Activated CD4-positive, alpha-beta T cell treated with anti-CD3 and anti-CD28 coated beads, Interleukin-2, Interleukin-6, amounts not matched to agents 100 ng/mL and 50 ng/mL, durations not matched to agents 16 hours and 8 hours (primary cell): Measurements from ENCODE around the gene MEF2A.

Experiments
- DNase-seq: peaks from one replicate; pipeline ENCODE4 v3.0.0-alpha.2; 2020

Gene MEF2A

GRCh38 chr15:99707473-99708270, 141.9 kb downstream of the MEF2A start:
- peak; percentile 59 for DNase-seq

GRCh38 chr15:99708563-99708962, 142.8 kb downstream of the MEF2A start:
- DNase-seq = no peak

- no peak for DNase-seq
These were observed 143.6 kb downstream of the MEF2A start for GRCh38 chr15:99709243-99709986.

GRCh38 chr15:99711625-99712024, 145.8 kb downstream of the MEF2A start:
- no peak for DNase-seq

GRCh38 chr15:99712415-99712814, 146.6 kb downstream of the MEF2A start:
- no peak for DNase-seq

GRCh38 chr15:99716540-99717095, 150.8 kb downstream of the MEF2A start:
- DNase-seq = no peak

GRCh38 chr15:99717161-99718009, 151.6 kb downstream of the MEF2A start:
- peak; percentile 16 for DNase-seq

- DNase-seq = no peak
These were observed 152.6 kb downstream of the MEF2A start for GRCh38 chr15:99718421-99718820.

- peak; percentile 52 for DNase-seq
These were observed 153.3 kb downstream of the MEF2A start for GRCh38 chr15:99719096-99719541.

GRCh38 chr15:99720533-99720932, 154.7 kb downstream of the MEF2A start:
- peak; percentile 46 for DNase-seq

GRCh38 chr15:99721104-99721778, 155.5 kb downstream of the MEF2A start:
- DNase-seq = peak; percentile 17

- DNase-seq = no peak
These were observed 156.1 kb downstream of the MEF2A start for GRCh38 chr15:99721896-99722295.

- no peak for DNase-seq
These were observed 156.6 kb downstream of the MEF2A start for GRCh38 chr15:99722406-99722805.

- DNase-seq = no peak
These were observed 160.5 kb downstream of the MEF2A start for GRCh38 chr15:99726333-99726732.

GRCh38 chr15:99727330-99727729, 161.5 kb downstream of the MEF2A start:
- DNase-seq = no peak

- DNase-seq = no peak
These were observed 161.9 kb downstream of the MEF2A start for GRCh38 chr15:99727733-99728132.

GRCh38 chr15:99728916-99729315, 163.1 kb downstream of the MEF2A start:
- no peak for DNase-seq

GRCh38 chr15:99729327-99729726, 163.5 kb downstream of the MEF2A start:
- DNase-seq = no peak

- no peak for DNase-seq
These were observed 164.1 kb downstream of the MEF2A start for GRCh38 chr15:99729920-99730319.

- no peak for DNase-seq
These were observed 165.7 kb downstream of the MEF2A start for GRCh38 chr15:99731336-99732123.

GRCh38 chr15:99732124-99732750, 166.5 kb downstream of the MEF2A start:
- DNase-seq = no peak
